ENCODE data around the gene CDK14.
"Not testable (repeated sequence)": the region's sequence is repeated elsewhere in the genome, so short reads cannot be mapped to it uniquely, and the experiment has no call there.

Gene CDK14

DNA sequence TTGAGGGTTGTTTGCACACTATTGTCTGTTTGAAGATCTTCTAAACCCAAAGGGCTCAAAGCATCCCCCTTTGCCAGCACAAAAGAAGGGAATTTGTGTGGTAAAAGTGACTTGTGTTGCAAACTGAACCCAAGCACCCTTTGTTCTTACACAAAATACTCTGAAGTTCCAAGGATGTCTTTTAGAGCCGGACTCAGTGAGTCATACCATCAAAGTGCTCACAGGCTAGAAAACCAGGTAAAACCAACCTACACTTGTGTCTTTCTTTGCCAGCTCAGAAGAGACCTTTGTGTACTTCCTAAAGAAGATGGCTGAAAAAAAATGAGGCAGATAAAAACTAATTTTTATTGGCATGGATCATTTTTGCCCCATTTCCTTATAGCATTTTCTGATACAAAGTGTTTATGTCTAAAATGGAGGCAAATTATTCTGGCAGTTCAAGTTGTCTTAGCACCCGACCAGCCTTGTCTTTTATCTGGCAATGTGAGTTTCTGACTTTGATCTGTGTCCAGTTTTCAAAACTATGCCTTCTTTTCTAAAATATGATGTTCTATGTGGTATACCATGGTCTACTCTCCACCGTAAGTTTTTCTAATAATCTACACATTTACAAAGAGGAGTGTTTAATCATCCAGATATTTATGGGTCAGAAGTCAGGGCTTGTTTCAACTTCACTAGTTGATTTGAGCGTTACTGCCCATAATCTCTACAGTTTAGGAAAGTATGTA lies 539.7 kb downstream of the CDK14 start:
- no peak for DNase-seq

DNA sequence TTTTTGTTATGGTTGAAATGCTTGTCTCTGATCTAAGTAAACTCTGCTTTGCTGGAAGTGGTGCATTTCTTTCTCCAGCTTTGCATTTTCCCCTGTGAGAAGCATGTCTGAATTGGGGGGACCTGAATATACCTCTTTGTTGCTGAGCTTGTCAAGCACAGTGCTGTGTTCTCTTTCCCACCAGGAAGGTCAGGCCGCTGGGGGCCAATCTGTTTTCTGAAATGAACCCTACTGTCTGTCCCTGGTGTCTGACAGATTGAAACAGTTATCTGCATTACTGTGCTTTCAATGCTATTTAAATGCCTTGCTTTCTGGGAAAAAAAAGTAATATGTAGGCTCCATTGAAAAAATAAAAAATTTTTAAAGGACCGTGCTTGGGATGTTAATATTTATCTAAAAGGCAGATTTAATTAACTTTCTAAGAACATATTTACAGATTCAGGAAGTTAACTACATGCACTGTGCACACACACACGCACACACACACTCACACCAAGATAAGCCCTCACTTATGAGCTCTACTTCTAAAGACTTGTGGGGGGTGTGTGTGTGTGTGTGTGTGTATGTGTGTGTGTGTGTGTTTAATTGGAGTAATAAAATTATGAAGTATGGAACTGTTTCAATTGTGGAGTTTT lies 541.1 kb downstream of the CDK14 start:
- DNase-seq: no peak

DNA sequence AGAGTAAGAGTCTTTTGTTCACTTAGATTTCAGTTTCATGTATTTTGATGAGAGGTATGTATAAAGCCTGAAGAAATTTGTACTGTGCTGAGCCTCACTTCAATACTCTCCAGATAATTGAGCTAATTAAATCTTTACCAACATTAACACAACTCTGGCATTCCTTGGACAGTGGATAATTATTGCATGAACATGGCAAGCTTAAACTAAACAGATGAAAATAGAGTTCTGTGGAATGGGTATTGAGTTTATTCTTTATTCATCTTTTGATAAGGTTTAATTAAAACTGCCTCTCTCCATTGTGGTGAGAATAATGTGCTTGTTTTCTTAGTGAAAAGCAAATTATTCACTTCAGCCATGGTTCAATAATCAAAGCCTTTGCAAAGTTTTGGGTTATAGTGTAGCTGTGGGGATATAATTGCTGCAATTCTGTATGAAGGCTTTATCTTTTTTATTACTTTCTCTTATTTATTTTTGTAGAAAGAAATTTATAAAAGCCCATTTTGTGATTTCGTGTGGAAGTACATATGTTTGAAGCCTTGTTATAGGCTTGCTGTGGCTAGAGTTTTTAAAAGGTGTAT lies 541.8 kb downstream of the CDK14 start:
- no peak for DNase-seq

DNA sequence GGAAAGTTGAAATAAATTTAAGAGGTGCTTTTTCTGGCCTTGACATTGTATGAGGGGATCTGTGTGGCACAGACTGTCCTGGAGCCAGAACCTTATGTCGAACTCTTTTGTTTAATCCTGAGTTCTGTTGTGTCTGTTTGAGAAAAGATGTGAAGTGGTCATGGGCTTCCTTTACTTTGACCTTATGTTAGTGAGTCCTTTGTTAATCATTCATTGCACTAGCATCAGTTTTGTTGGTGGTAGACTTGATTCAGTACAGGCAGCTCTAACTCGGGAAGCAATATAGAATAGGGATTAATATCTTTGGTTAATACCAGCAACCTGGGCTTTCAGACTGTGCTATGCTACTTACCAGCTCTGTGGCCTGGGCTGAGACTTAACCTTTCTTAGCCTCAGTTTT lies 544.2 kb downstream of the CDK14 start:
- DNase-seq: no peak

DNA sequence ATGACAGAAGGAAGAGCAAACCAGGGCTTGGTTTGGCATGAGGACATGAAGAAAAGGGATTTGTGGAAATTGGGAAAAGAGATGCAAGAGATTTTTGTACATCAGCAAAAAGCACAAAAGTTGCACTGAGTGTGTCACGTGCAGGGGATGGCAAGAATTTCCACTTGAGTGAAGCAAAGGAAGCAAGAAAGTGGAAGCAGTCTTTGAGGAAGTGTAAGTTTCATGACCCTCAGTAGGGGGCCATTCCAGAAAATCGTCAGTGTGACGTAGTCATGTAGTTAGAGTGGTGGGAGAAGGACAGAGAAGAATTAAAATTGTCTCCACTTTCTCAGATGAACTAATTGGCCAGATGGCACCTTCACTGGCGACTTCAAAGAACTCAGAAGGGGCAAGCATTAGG lies 544.9 kb downstream of the CDK14 start:
- DNase-seq: no peak

DNA sequence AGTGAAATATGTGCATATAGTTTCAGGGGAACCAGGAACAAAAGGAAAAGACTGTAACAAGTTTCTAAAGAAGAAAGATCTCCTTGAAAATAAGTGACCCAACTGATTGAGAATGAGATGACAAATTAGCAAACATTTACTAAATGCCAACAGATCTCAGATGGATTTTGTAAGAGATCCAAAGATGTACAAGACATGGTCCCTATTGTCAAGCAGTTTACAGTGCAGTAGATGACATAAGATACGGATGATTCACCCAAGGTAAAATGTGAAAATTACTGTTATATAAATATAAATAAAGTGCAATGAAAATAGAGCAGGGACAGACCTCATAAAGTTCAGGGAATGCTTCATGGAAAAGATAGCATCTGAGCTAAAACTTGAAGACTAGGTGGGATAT lies 546.6 kb downstream of the CDK14 start:
- no peak for DNase-seq

DNA sequence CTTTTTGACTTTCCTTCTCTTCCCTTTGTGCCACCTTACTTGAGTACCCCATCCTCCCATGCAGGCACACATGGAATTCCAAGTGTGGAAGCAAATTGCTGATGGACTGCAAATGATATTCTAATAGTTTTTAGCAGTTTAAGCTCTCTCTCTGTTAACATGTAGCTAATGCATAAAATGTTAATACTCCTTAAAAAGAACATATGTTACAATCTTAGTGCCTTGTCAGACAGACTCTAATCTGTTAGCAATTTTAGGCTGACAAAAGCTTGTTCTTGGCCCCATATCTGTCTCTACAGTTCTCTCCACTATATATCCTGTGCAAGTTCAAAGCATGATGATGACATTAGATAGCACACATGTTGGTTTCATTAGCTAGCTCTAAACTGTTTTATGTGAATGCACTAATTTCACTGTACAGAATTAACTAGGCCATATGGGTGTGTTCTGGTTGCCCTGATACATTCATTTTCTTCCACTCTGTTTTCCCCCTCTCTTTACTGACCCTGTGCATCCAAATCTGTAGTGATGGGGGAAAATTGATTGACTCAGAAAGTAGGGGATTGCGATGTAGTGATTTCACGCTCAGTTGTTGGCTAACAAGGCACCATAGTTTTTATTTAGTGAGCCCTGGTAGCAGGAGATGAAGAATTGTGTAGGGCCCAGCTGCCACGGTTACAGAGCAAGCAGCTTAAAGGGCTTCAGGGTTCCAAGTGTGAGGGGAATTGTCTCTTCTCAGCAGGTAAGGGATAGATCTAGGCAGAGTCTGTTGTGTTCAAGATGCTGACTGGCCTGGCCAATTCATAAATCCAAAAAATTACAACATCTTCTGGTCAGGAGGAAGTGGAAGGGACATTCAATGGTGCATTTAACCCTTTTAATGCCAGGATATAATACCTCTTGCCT lies 553.5 kb downstream of the CDK14 start:
- DNase-seq: no peak

DNA sequence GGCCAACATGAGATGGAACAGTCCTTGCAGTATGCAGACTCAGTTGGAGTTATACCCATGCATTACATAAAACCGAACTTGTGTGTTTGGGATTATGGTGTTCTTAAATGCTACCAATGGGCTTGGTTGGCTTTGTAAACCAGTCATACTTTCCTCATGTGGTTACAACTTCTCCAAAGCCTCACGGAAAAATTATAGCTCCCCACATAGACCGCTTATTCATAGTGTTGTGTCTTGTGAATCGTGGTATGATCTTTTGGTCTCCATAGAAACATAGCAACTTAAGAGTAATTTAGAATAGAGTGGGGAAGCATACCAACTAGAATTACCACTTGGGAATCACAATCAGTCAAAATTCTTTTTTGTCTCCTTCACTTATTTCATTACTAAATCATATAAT lies 555.8 kb downstream of the CDK14 start:
- no peak for DNase-seq

DNA sequence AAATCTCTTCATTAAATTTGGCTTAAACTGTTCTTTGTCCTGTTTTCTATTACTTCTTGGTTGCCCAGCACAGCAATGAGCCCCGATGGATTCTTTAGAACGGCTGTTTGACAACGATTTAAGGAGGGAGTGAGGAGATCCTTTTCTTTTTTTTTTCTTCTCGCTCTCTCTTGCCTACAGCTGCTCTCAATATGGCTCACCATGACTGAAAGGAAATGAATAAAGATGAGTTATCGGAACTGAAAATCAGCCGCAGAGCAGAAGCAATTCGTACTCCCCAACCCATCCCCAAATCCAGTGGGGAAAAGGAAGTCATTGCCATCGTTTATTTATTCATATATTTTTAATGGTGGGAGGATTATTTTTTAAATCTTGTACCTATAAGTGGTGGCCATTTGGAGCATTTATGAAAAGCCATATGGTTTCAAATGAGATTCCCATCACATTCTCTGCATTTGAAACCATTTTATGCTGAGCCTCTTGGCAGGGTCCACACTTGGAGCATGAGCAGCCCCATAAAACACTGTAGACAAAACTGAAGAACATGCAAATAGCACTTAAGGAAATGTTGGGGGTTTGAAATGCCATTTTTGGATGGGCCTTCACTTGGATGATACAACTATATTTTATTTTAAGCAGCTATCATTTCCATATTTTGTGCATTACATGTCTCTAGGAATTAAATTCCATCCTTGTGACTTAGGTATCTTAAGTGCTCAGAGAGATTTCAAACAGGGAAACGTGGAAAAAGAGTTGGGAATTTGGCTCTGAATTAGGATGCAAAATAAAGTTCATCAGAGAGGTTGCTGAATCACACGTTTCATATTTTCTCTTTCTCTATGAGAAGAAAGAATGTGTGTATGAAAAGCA lies 560.4 kb downstream of the CDK14 start:
- DNase-seq: no peak

DNA sequence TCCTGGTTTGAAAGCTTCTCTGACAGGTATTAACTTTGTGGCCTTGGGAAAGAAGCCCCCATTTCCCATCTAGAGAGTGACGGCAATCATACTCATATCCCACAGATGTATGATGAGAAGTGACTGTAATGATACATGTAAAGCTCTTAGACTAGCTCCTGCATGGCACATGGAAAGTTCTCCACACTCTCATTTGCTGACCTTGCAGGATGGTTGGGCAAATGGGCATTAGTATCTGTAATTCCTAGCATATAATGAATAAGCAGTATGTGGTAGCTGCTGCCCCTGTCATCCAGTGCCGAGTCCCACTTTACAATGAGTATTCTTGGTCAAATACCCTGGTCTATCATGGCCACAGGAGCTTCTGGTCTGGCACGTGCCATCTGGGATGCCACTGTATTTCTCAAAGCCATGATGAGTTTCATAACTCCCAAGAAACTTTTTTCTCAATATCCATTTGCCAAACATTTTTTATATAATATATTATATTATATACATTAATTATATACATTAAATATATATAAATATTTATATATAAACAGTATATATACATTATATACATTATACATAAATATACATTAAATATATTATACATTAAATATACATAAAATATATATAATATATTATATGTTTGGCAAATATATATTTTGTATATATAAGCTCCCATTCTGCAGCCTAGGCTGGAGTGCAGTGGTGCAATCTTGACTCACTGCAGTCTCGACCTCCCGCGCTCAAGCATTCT lies 561.6 kb downstream of the CDK14 start:
- DNase-seq: no peak

DNA sequence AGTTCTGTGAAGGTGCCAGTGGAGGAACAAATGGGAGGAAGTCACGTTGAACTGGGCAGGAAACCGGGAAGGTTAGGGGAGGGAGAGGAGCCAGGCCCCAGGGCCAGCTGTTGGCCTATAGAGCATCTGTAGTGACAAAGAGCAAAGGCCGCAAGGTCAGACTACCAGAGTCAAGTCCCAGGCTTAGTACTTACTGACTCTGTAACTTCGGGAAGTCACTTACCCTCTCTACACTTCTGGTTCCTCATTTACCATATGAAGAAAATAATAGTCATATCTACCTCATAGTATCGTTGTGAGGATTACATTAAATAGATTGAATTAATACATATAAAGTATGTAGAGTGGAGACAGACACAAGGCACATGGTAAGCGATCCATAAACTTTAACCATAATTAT lies 566.3 kb downstream of the CDK14 start:
- DNase-seq: no peak

DNA sequence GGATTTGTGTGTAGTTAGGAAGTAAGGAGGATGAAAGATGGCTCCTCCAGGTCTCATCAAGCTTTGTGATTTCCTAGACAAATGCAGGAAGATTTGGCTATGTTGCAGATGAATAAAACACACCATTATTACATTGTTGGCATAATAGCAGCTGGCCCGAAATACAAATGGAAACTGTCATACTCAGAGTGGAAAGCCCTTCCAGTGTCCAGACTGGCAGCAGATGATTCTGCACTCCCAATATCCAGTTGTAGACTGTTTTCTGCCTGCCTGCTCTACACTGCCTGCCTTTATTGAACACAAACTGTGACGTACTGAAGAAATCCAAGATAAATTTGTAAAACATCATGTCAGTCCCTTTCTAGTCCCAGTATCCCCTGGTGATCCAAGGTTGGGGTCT lies 568.4 kb downstream of the CDK14 start:
- no peak for DNase-seq

DNA sequence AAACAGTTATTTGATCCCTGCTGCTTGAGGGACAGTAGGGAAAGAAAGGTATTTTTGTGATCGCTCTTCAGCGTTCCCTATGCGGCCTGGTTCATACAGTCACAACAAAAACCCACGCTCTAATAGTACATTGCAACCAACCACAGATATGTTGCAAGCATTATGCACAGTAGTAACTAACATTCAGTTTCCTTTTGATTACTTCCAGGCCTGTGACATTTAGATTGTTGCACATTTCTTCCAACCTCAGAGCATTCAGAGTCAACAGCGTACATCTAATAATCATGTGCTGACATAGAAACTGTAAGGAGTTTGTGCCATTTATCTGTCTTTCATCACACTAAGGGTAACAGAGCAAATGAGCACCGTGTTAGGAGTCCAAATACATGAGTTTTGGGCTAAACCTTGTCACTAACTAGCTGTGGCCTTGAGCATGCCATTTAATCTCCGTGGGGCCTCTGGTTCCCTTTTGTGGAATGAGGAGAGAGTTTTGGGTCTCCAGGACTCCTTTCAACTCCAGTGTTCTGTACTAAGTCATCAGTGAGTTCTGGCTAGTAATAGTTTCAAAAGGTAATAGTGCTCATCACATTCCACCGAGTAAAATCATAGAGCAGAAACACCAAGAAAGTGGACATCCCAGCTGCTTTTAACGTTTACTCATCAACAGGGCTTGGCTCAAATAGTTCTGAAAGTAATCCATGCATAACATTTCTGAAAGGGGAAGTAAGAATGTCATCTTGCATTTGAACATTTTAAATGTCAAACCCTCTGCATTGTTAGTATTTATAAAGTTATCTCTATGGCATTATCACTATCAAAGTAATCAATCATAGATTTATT lies 569.1 kb downstream of the CDK14 start:
- DNase-seq: peak; percentile 10

DNA sequence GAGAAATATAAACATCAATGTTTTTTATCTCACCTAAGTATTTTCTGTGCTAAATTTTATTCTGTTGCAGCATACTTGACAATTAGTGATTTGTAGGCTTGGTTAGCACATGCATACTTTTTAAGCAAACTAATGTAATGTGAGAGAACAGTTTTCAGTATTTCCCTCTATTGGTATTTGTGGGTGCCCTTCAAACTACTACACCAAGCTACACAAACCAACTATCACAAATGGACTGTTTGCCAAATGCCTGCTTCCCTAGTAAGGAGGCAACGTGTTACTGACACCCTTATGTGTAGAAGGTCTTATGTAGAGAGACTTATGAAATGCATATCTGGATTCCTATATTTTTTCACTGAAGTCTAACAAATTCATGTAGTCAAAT lies 569.7 kb downstream of the CDK14 start:
- no peak for DNase-seq

DNA sequence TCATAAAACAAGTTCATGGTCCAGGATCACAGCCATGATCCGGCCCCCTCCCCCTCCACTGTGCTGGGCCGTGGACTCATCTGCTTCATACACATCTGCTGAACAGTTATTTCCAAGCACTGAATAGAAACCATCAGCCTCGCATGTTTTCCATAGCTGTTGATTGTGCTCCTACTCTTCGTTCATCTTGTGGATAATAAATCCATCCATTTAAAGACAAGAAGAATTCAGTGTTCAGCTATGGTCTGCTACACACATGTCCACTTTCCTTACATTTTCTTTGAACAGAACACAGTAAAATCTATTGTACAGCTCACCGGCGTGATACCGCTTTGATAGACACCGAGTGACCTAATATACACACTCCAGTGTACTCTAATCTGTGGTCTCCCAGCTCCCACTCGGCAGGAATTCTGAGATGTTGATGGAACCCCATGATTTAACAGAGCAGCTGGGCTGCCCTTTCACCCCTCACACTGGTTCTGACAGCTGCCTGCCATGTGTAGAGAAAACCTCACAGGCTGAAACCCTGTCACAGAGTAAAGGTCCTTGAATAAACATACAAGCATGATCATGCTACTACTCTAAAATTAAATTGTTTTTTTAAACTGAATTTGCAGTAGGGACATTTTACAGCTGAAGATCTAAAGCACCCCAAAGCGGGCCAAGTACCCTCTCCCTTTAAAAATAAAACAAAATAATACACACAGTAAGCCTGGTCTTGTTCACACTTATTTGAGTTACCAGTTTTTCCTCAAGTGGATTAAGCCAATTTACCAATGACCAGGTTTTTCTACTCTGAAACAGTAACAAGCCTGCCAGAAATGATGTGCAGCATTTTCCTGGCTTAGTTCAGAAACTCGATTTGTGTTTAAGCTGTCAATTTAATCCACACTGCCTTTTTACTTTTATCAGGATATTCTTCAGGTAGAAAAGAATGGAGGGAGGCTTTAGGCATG lies 573.0 kb downstream of the CDK14 start:
- no peak for DNase-seq

DNA sequence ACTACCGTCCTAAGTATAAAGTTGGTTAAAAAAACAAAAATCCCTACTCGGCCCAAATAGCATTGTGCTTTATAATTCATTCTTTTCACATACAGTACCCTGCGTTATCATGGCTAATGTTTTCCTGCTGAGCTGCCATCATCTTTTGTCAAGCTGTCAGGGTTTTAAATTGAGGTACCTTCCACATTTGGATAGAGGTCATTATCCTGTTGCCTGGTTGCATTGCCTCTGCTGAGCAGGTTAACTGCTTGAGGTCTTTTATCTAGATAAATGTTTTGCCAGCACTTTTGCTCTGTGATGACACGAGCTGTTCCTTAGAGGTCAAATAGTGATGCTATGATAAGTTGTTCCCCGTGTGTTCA lies 573.7 kb downstream of the CDK14 start:
- no peak for DNase-seq

DNA sequence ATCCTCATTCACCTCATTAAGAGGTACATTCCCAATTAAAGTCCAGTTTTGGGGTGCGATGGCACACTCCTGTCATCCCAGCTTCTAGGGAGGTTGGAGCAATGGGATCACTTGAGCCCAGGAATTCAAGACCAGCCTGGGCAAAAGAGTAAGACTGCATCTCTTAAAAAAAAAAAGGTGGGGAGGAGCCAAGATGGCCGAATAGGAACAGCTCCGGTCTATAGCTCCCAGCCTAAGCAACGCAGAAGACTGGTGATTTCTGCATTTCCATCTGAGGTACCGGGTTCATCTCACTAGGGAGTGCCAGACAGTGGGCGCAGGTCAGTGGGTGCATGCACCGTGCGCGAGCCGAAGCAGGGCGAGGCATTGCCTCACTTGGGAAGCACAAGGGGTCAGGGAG lies 577.1 kb downstream of the CDK14 start:
- not testable (repeated sequence) for DNase-seq

DNA sequence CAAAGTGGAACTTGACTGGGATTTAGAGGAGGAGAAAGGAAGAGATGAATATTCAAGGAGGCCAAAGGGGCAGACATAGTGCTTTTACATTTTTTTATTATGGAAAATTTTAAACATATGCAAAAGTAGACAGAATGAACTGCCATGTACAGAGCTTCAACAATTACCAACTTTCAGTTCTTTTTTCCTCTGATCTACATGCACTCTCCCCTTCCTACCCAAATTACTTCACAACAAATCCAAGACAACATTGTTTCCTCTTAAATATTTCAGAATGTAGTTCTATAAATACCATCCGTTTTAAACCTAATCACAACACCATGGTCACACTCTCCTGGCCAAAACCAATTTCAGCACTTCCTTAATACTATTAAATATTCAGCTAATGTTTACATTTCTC lies 584.6 kb downstream of the CDK14 start:
- no peak for DNase-seq

DNA sequence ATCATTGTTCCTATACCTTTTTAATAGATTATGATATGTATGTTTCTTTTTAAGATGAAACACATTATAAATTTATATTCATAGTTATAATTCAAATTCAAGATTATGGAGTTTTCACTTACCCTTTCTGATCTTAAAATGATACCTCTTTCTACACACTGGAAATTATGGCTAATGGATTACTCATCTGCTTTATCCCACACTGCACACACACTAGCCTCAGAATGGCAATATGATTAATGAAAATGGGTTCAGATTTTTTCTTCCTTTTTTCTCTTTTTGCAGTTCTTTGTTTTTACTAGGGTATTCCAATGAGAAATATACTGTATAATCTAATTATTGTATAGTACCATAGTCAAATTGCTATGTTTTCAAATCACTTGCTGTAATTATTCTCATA lies 585.8 kb downstream of the CDK14 start:
- DNase-seq: no peak

All from CD4-positive, alpha-beta T cell treated with Interleukin-4 for 4 hours (primary cell).